ENCODE results near the gene SERPINH1. TPM values are rescaled to one million over a fixed set of nuclear protein-coding genes. Genes with fewer than 3 reads are reported as not detected.
A peak's percentile ranks its signal among the peaks of the same experiment; 100 is the strongest.

SERPINH1 gene
- total RNA-seq, 1 donor from 2014 or later = 4.5 TPM

GRCh38 chr11:75532200-75533048 lies 29.6 kb upstream of the SERPINH1 start:
- Mint-ChIP-seq H3K36me3 (ENCODE audit: low read depth) (no peaks in the 10 kb centered on the region), H3K4me1 (peaks cover 23% of the 10 kb centered on the region), H3K27me3 (peaks cover 11% of the 10 kb centered on the region), H3K9me3 (no peaks in the 10 kb centered on the region), H3K4me3 (no peak overlapping the region), H3K27ac (no peak overlapping the region)
- DNase-seq (peak; percentile 60), ATAC-seq (ENCODE audit: low read depth) (peak; percentile 71)
- intact Hi-C loops (cut with micrococcal nuclease) = loop anchor here (1.0 kb wide), 4 partner anchors 87 to 252 kb away; no protein-coding TSS in a partner anchor
- CTCF ChIA-PET = interaction anchor here (0.6 to 9.3 kb wide), 9 partner anchors 9 to 253 kb away, joined by 3 to 153 read pairs (median 6); no protein-coding TSS in a partner anchor
- POLR2A ChIA-PET = interaction anchor here (0.8 kb wide), 1 partner anchor 17 kb away, joined by 3 read pairs; no protein-coding TSS in a partner anchor
- no peak for TF ChIP-seq CTCF (IDR thresholded peaks at IDR 0.05)

- no peaks in the 10 kb centered on the region for H3K36me3 Mint-ChIP-seq (ENCODE audit: low read depth)
- ChIA-PET POLR2A (interaction anchor here (0.6 to 0.7 kb wide), 2 partner anchors 231 to 585 kb away, joined by 3 to 4 read pairs; no protein-coding TSS in a partner anchor), CTCF (interaction anchor here (1.9 to 9.3 kb wide), 4 partner anchors 9 to 145 kb away, joined by 8 to 153 read pairs (median 22); partner anchors contain the start of gene GDPD5)
- intact Hi-C loops (cut with micrococcal nuclease) = no loop called here
- H3K4me3 Mint-ChIP-seq = no peak overlapping the region
- H3K9me3 Mint-ChIP-seq = no peaks in the 10 kb centered on the region
- TF ChIP-seq CTCF (IDR thresholded peaks at IDR 0.05) = no peak
- H3K27me3 Mint-ChIP-seq = peaks cover 8% of the 10 kb centered on the region
- ATAC-seq (ENCODE audit: low read depth) = no peak
- peaks cover 36% of the 10 kb centered on the region for H3K4me1 Mint-ChIP-seq
- no peak overlapping the region for H3K27ac Mint-ChIP-seq
- DNase-seq = no peak
Measured at GRCh38 chr11:75533896-75534258, 28.2 kb upstream of the SERPINH1 start.

- Mint-ChIP-seq H3K4me3 (no peak overlapping the region), H3K27ac (no peak overlapping the region), H3K36me3 (ENCODE audit: low read depth) (no peaks in the 10 kb centered on the region), H3K27me3 (peaks cover 8% of the 10 kb centered on the region), H3K4me1 (peaks cover 36% of the 10 kb centered on the region), H3K9me3 (no peaks in the 10 kb centered on the region)
- TF ChIP-seq CTCF (IDR thresholded peaks at IDR 0.05) = no peak
- ChIA-PET POLR2A (interaction anchor here (0.6 kb wide), 1 partner anchor 585 kb away, joined by 3 read pairs; no protein-coding TSS in a partner anchor), CTCF (interaction anchor here (1.9 to 9.3 kb wide), 4 partner anchors 9 to 146 kb away, joined by 8 to 153 read pairs (median 22); partner anchors contain the start of gene GDPD5)
- DNase-seq (no peak), ATAC-seq (ENCODE audit: low read depth) (no peak)
- intact Hi-C loops (cut with micrococcal nuclease) = no loop called here
Measured at GRCh38 chr11:75534259-75535069, 27.6 kb upstream of the SERPINH1 start.

- no peak overlapping the region for H3K4me3 Mint-ChIP-seq
- H3K9me3 Mint-ChIP-seq = no peaks in the 10 kb centered on the region
- intact Hi-C loops (cut with micrococcal nuclease) = no loop called here
- peaks cover 8% of the 10 kb centered on the region for H3K27me3 Mint-ChIP-seq
- ChIA-PET CTCF (interaction anchor here (1.9 to 9.3 kb wide), 3 partner anchors 10 to 146 kb away, joined by 8 to 153 read pairs (median 34); partner anchors contain the start of gene GDPD5), POLR2A (no interaction called here)
- H3K27ac Mint-ChIP-seq = no peak overlapping the region
- ATAC-seq (ENCODE audit: low read depth) (no peak), DNase-seq (no peak)
- TF ChIP-seq CTCF (IDR thresholded peaks at IDR 0.05) = no peak
- H3K36me3 Mint-ChIP-seq (ENCODE audit: low read depth) = no peaks in the 10 kb centered on the region
- peaks cover 36% of the 10 kb centered on the region for H3K4me1 Mint-ChIP-seq
Measured at GRCh38 chr11:75535071-75535470, 27.0 kb upstream of the SERPINH1 start.

Measured in activated B cell treated with CpG ODN at 0.5 μM for 24 hours (primary cell).